Mammary epithelial cell (primary cell): ENCODE results near the gene YIPF1.
"Not testable (repeated sequence)": the region's sequence is repeated elsewhere in the genome, so short reads cannot be mapped to it uniquely, and the experiment has no call there.

ENCODE experiments used
- CTCF ChIP-seq, 2 donors: IDR thresholded peaks in 1 of 2; conservative IDR thresholded peaks in 1 of 2; 2 replicates each; pipeline ENCODE4 v1.5.1; 2011 to 2012; ENCODE audit warnings: inconsistent platforms in 2 of 2, low read length in 2 of 2, mild to moderate bottlenecking in 2 of 2, control low read depth in 1 of 2, low read depth in 1 of 2; ENCODE audit not compliant: insufficient read depth in 1 of 2; ENCODE audit errors: extremely low read depth in 1 of 2
- EZH2 ChIP-seq: IDR thresholded peaks from 2 replicates; pipeline ENCODE4 v1.6.1; 2012; ENCODE audit warnings: low read length, inconsistent platforms, borderline replicate concordance

DNA sequence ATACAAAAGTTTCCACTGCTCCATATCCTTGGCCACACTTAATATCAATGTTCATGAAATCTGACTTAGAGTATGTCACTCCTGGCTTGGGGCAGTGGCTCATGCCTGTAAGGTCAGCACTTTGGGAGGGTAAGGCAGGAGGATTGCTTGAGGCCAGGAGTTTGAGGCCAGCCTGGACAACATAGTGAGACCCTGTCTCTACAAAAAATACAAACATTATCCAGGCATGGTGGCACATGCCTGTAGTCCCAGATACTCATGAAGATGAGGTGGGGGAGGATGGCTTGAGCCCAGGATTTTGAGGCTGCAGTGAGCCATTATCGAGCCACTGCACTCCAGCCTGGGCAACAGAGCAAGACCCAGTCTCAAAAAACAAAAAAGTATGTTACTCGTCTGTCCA, 14.4 kb downstream of the YIPF1 start:
- TF ChIP-seq EZH2; CTCF (conservative IDR thresholded peaks at IDR 0.05 in 1 of 2, IDR thresholded peaks at IDR 0.05 in 1 of 2; ENCODE audit: extremely low read depth in 1 of 2, insufficient read depth in 1 of 2, low read depth in 1 of 2, low read length in 2 of 2): not testable (repeated sequence)
